ELF-1 (cell line): ENCODE measurements around the gene CORO2B.

Experiments
- DNase-seq: peaks from one replicate; pipeline ENCODE4 v3.0.0-alpha.2; 2016; ENCODE audit warnings: low read depth, low spot score

Gene CORO2B

GRCh38 chr15:68574046-68574445, 4.7 kb upstream of the CORO2B start:
- no peak for DNase-seq

DNA sequence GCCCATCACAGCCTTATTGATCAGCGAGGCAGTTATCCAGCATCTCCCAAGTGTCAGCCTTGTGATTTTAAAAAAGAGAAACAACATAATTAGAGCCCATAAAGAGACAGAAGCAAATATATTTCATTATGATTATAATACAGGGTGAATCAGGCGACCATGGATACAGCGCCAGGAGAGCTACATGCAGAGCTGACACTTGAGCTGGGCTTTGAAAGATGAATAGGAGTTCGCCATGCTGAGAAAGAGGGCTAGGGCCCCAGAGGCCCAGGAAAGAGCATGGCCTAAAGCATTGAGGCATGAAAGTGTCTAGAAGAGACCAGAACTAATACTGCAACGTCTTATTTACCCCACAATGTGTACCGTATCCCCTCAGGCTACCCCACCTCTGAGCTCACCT, 4.2 kb upstream of the CORO2B start:
- no peak for DNase-seq

- DNase-seq: no peak
Measured at GRCh38 chr15:68576235-68576892, 2.4 kb upstream of the CORO2B start.

GRCh38 chr15:68578175-68578979, 416 bp upstream of the CORO2B start:
- peak; percentile 52 for DNase-seq

DNA sequence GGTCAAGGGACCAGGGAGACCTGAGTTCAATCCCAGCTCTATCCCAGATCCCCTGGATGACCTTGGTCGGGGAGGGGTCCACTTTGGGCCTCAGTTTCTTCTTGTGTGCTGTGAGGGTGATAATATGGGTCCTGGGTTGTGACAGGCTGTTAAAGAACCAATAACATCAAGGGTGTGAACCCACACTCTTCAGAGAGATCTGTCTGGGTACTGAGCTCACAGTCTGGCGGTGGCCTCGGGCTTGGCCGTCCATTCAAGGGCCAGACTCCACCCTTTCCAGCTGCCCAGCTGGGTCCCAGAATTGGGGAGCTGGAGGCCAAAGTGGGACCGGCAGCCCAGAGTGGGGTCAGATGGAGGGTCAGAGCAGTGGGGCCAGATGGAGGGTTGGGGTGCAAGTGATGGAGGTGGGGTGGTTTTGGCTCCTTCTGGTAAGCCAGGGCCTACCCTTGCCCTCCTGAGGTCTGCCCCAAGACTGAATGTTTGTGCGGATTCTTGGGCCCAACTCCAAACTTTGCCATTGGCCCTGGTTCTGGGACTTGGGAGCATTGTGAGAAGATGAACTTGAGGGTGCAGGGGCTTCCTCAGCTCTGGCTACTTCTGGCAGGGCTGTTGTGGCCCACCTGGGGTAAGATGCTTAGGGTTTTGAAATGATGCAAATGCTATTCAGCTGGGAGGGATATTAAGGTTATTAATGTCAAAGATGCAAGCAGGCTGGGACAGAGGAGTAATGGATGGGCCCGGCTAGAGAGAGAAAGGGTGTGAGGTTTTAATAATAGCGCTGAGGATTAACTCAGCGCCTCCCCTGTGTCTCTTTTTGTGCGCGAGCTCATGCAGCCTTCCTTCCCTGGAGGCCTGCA, 1.5 kb downstream of the CORO2B start:
- DNase-seq: no peak

DNA sequence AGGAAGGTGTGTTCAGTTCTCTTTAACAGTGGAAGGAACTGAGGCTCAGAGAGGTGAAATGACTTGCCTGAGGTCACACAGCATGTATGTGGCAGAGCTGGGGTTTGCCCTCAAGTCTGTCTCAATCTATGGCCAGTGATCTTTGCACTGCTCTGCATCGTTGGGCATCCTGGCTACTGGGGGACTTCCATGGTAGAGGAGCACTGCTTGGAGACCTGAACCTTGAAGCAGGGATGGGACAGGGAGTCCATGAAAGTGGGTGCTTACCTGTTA, 2.0 kb downstream of the CORO2B start:
- DNase-seq: no peak

GRCh38 chr15:68581725-68582124, 2.9 kb downstream of the CORO2B start:
- DNase-seq: no peak

DNA sequence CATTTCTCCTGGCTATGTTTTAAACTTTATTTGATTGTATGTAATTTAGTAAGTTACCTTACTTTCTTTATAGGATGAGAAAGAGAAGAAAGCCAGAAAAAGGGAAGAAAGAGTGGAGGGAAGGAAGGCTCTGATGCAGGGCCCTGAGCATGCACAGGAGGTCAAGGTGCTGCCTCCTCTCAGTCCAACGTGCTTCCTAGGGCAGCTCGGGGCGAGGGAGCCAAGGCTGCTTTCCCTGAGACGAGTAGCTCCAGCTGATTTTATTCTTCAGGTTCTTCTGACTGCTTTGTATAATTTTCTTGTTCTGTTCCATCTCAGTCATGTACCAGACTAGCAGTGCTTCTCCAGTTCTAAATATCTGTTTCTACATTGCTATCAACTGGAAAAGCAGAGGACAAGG, 3.4 kb downstream of the CORO2B start:
- no peak for DNase-seq

GRCh38 chr15:68582864-68583263, 4.1 kb downstream of the CORO2B start:
- DNase-seq: no peak

- no peak for DNase-seq
Measured at GRCh38 chr15:68583321-68583720, 4.5 kb downstream of the CORO2B start.

GRCh38 chr15:68583936-68584755, 5.4 kb downstream of the CORO2B start:
- DNase-seq: no peak

DNA sequence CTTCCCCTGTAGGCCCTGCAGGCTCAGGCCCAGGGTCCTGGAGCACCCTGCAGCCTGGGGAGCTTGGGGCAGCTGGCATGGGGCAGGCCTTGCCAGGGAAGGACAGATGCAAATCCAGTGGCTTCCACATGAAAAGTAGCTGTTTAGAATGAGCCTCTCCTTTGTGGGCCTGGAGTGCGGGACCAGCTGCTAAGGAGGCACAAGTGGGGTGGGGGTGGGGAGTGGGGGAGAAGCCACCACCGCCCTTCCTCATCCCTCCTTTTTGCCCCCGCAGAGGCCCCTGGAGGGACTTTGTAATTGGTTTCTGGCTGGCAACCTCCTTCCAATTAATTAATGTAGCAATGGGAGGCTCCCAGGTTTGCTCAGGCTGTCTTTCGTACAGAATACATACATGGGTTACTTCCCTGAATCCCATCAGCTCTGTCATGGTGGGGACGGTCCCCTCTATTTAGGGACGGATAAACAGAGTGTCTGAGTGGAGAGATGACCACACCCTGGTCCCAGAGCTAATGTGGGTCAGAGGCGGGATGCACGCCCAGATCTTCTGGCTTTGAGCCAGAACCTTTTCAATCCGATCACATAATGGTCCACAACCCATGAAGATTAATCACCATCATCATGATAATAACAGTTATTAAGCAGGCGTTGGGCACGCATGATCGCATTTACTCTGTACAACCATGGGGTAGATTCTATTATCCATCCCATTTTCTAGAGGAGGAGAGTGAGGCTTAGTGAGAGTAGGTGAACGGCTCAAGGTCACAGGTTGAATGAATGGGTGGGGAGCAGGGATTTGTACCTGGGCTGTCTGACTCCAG, 6.2 kb downstream of the CORO2B start:
- no peak for DNase-seq

DNA sequence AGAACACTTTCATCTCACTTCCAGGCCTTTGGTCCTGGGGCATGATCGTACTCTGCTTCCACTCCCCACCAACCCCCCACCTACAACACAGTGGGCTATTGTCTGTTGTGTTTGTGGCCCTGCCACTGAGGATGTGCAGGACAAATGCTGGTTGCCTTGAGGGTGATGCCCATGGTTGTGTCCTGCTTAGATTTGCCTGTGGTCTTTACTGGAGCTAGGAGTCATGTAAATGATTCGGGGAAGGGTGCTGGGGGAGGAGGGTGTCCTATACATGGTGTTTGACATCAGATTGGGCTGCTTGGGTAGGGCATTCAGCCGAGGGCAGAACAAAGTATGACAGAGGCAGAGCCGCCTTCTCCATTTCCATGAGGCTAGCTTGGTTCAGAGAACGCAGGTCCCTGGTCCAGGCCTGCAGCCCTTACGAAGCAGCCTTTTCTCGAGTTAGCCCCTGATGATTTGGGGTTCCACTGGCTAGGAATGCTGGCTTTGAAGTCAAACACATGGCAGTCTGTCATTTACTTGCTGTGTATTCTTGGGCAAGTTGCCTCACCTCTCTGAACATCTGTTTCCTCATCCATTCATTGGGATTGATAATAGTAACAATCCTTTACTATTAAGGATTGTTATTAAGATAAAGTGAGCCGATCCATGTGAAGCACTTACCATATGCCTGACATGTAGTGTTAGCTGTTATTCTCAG, 6.9 kb downstream of the CORO2B start:
- no peak for DNase-seq

GRCh38 chr15:68586274-68586961, 7.6 kb downstream of the CORO2B start:
- DNase-seq: no peak

GRCh38 chr15:68587769-68588385, 9.1 kb downstream of the CORO2B start:
- DNase-seq: no peak

DNA sequence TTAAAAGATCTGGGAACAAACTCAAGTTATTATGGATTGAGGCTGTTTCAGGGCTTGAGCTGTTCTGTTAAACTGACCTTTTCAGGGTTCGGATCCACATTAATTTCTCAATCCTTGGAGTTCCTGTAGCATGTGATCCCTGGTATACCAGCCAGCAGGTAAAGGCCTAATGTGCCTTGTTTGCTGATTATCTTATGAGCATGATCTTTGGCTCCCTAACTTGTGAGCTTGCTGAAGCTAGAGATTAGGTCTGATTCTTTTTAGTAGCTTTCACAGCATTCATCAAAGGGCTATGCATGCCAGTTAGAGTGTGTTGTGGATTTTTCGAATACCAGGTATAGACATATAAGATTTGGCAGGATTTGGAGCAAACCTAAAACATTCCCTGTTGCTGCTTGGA, 10.3 kb downstream of the CORO2B start:
- DNase-seq: no peak

- no peak for DNase-seq
Measured at GRCh38 chr15:68589783-68590710, 11.3 kb downstream of the CORO2B start.

DNA sequence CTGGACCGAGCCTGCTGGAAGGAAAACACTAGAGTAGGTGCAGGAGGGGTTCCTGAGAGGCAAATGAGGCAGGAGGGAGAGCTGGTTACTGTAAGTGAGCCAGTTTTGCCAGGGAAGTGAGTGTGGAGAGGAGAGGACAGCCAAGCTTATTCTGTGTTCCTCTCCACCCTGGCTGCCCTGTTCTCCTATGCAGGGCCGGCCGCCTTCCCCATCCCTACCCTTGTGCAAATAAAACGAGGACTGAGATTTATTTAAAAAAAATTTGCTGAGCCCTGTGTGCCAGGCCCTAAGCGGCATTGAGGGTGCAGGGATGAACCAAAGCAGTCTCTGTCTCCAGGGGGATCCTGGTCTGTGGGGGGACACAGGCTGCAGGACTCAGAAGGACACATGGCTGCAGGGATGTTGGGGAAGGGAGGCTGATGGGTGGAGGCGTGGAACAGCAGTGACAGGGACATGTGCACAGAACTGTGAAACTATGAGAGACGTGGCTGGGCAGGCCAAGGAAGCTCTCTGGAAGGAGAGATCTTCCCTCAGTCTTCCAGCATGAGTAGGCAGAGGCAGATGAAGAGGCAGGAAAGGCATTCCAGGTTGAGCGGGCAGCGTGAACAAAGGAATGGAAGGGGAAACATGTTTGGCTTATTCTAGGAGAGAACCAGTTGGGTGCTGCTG, 12.1 kb downstream of the CORO2B start:
- DNase-seq: no peak
